T-helper 1 cell treated with Interleukin-12 subunit alpha and Interleukin-12 subunit beta and Interleukin-4 antibody, amounts not matched to agents 30 μg/mL and 1 μg/mL, for 36 hours (primary cell): ENCODE measurements around the gene PSMA3.
A peak's percentile ranks its signal among the peaks of the same experiment; 100 is the strongest.
"Not testable (repeated sequence)": the region's sequence is repeated elsewhere in the genome, so short reads cannot be mapped to it uniquely, and the experiment has no call there.

ENCODE experiments used
- H3K27ac Mint-ChIP-seq: one replicate; pipeline ENCODE4 v1.8.0; 2021; ENCODE audit warnings: mild to moderate bottlenecking, mixed read lengths
- H3K27me3 Mint-ChIP-seq: one replicate; pipeline ENCODE4 v1.8.0; 2021; ENCODE audit warnings: low read depth, mixed read lengths
- H3K36me3 Mint-ChIP-seq: one replicate; pipeline ENCODE4 v1.8.0; 2021; ENCODE audit warnings: low read depth, mixed read lengths
- H3K4me1 Mint-ChIP-seq: one replicate; pipeline ENCODE4 v1.8.0; 2021; ENCODE audit warnings: low read depth, mixed read lengths
- H3K4me3 Mint-ChIP-seq: one replicate; pipeline ENCODE4 v1.8.0; 2021; ENCODE audit warnings: mild to moderate bottlenecking, moderate library complexity, mixed read lengths
- H3K9me3 Mint-ChIP-seq: one replicate; pipeline ENCODE4 v1.8.0; 2021; ENCODE audit warnings: mixed read lengths

Gene PSMA3

GRCh38 chr14:58243790-58244555 lies 670 bp upstream of the PSMA3 start:
- H3K4me1 Mint-ChIP-seq: peaks cover 43% of the 10 kb centered on the region
- H3K27ac Mint-ChIP-seq: peak overlapping the region; percentile 98
- no peaks in the 10 kb centered on the region for H3K9me3 Mint-ChIP-seq
- peaks cover 18% of the 10 kb centered on the region for H3K36me3 Mint-ChIP-seq
- peaks cover 3% of the 10 kb centered on the region for H3K27me3 Mint-ChIP-seq
- H3K4me3 Mint-ChIP-seq: peak overlapping the region; percentile 99

DNA sequence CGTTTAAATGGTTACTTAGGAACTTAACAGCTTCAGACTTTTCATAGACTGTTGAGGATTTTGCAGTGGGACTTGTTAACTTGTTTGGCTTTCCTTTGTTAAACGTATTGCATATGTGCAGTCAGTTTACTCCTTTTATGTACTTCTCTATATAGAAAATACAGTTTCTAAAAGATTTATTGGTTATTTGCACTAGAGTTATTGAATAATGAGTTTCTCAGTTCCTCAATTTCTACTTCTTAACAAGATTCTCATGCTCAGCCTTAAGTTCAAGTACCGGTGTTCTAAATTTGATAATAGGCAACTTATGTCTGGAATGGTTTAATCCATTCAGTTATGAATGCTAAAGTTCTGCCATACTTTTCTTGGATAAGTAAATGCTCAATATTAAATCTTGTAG lies 919 bp downstream of the PSMA3 start:
- H3K36me3 Mint-ChIP-seq: peaks cover 23% of the 10 kb centered on the region
- H3K4me3 Mint-ChIP-seq: peak overlapping the region; percentile 99
- no peaks in the 10 kb centered on the region for H3K9me3 Mint-ChIP-seq
- H3K27ac Mint-ChIP-seq: peak overlapping the region; percentile 98
- no peaks in the 10 kb centered on the region for H3K27me3 Mint-ChIP-seq
- peaks cover 41% of the 10 kb centered on the region for H3K4me1 Mint-ChIP-seq

DNA sequence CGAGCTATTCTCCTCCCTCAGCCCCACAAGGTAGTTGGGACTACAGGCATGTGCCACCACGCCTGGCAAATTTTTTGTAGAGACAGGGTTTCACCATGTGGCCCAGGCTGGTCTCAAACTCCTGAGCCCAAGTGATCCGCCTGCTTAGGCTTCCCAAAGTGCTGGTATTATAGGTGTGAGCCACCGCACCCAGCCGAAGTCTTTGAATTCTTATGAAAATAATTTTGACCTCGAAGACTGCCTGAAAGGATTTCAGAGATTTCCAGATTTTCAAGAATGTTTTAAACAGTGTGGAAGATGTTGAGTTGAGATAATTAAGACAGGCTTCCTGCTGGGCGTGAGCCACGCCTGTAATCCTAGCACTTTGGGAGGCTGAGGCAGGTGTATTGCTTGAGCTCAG lies 5.0 kb downstream of the PSMA3 start:
- Mint-ChIP-seq H3K9me3 (no peaks in the 10 kb centered on the region), H3K4me1 (peaks cover 27% of the 10 kb centered on the region), H3K27me3 (no peaks in the 10 kb centered on the region), H3K36me3 (peaks cover 36% of the 10 kb centered on the region), H3K4me3 (no peak overlapping the region), H3K27ac (no peak overlapping the region)

GRCh38 chr14:58258156-58258555 lies 13.5 kb downstream of the PSMA3 start:
- Mint-ChIP-seq H3K27ac (no peak overlapping the region), H3K4me3 (no peak overlapping the region), H3K27me3 (no peaks in the 10 kb centered on the region), H3K9me3 (no peaks in the 10 kb centered on the region), H3K4me1 (peaks cover 5% of the 10 kb centered on the region), H3K36me3 (peaks cover 32% of the 10 kb centered on the region)

GRCh38 chr14:58262005-58262404 lies 17.4 kb downstream of the PSMA3 start:
- H3K4me3 Mint-ChIP-seq, H3K27me3 Mint-ChIP-seq, H3K9me3 Mint-ChIP-seq, H3K27ac Mint-ChIP-seq, H3K4me1 Mint-ChIP-seq: not testable (repeated sequence)
- peaks cover 40% of the 10 kb centered on the region for H3K36me3 Mint-ChIP-seq

DNA sequence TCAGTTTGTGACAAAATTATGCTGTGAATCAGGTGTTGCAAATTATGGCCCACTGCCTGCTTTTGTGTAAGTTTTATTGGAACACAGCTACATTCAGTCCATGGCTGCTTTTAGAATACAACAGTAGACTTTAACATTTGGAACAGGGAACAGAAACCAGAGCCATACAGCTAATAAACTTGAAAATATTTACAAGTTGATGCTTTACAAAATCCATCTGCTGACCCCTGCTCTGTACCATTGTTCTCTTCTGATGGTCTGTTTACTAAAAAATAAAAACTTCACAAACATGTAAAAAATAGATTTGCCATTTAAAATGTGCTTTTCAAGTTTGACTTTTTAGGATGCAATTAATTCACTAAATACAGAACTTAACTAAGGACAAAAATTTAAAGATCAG lies 20.8 kb downstream of the PSMA3 start:
- Mint-ChIP-seq H3K4me1 (peaks cover 7% of the 10 kb centered on the region), H3K27me3 (no peaks in the 10 kb centered on the region), H3K36me3 (peaks cover 44% of the 10 kb centered on the region), H3K4me3 (no peak overlapping the region), H3K9me3 (no peaks in the 10 kb centered on the region), H3K27ac (no peak overlapping the region)

DNA sequence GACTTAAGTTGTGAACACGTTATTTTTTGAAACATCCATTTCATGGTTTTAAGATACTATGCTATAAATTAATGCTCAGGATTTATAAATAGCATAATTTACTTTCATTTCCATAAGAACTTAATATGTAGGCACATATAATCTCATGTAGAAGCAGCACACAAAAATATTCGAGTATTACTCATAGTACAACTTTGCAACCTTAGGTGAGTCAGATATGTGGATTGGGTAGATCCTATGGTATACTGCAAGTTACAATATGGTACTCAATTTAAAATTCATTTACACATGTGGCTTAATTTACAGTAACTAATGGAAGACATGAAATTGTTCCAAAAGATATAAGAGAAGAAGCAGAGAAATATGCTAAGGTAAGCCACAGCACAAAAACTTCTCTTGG lies 26.0 kb downstream of the PSMA3 start:
- Mint-ChIP-seq H3K9me3 (no peaks in the 10 kb centered on the region), H3K27me3 (no peaks in the 10 kb centered on the region), H3K4me1 (peaks cover 18% of the 10 kb centered on the region), H3K4me3 (no peak overlapping the region), H3K27ac (no peak overlapping the region), H3K36me3 (peaks cover 54% of the 10 kb centered on the region)

- Mint-ChIP-seq H3K27ac (no peak overlapping the region), H3K4me3 (no peak overlapping the region), H3K4me1 (peaks cover 26% of the 10 kb centered on the region), H3K9me3 (no peaks in the 10 kb centered on the region), H3K27me3 (no peaks in the 10 kb centered on the region), H3K36me3 (peaks cover 44% of the 10 kb centered on the region)
Observed at GRCh38 chr14:58272588-58273372, 28.1 kb downstream of the PSMA3 start.

GRCh38 chr14:58274881-58275280 lies 30.2 kb downstream of the PSMA3 start:
- H3K27me3 Mint-ChIP-seq: no peaks in the 10 kb centered on the region
- peaks cover 38% of the 10 kb centered on the region for H3K36me3 Mint-ChIP-seq
- peaks cover 31% of the 10 kb centered on the region for H3K4me1 Mint-ChIP-seq
- peak overlapping the region; percentile 72 for H3K27ac Mint-ChIP-seq
- H3K4me3 Mint-ChIP-seq: peak overlapping the region; percentile 29
- no peaks in the 10 kb centered on the region for H3K9me3 Mint-ChIP-seq

GRCh38 chr14:58275527-58276190 lies 31.0 kb downstream of the PSMA3 start:
- Mint-ChIP-seq H3K27ac (peak overlapping the region; percentile 72), H3K4me3 (peak overlapping the region; percentile 29), H3K4me1 (peaks cover 31% of the 10 kb centered on the region), H3K27me3 (no peaks in the 10 kb centered on the region), H3K36me3 (peaks cover 33% of the 10 kb centered on the region), H3K9me3 (no peaks in the 10 kb centered on the region)

- Mint-ChIP-seq H3K27ac (peak overlapping the region; percentile 45), H3K4me1 (peaks cover 36% of the 10 kb centered on the region), H3K36me3 (peaks cover 34% of the 10 kb centered on the region), H3K4me3 (no peak overlapping the region), H3K27me3 (no peaks in the 10 kb centered on the region), H3K9me3 (no peaks in the 10 kb centered on the region)
Observed at GRCh38 chr14:58276208-58276607, 31.6 kb downstream of the PSMA3 start.

- H3K36me3 Mint-ChIP-seq: peaks cover 31% of the 10 kb centered on the region
- no peak overlapping the region for H3K27ac Mint-ChIP-seq
Observed at GRCh38 chr14:58278177-58278576, 33.5 kb downstream of the PSMA3 start.

GRCh38 chr14:58280954-58281787 lies 36.5 kb downstream of the PSMA3 start:
- peak overlapping the region; percentile 94 for H3K27ac Mint-ChIP-seq

More at GRCh38 chr14:58278177-58278576, 33.5 kb downstream of the PSMA3 start:
- no peaks in the 10 kb centered on the region for H3K9me3 Mint-ChIP-seq
- H3K4me1 Mint-ChIP-seq: peaks cover 52% of the 10 kb centered on the region
- no peak overlapping the region for H3K4me3 Mint-ChIP-seq
- no peaks in the 10 kb centered on the region for H3K27me3 Mint-ChIP-seq

DNA sequence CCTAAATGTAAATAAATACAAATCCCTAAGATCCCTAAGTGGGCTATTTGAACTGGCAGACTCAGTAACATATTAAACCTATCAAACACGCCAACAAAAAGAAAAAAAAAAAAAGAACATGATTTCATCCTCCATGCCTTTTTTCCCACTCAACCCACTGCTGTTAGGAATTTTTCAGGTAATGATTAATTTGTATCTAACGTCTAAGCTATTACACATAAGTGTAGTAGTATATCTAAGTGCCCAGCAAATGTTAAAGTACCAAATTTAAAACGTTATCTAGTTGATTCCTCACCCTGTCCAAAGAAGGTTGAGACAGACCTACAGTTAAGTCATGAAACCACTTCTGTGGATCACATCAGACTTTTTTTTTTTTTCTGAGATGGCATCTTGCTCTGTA lies 37.3 kb downstream of the PSMA3 start:
- peaks cover 39% of the 10 kb centered on the region for H3K36me3 Mint-ChIP-seq
- H3K4me1 Mint-ChIP-seq: peaks cover 39% of the 10 kb centered on the region
- H3K27ac Mint-ChIP-seq: peak overlapping the region; percentile 94
- no peaks in the 10 kb centered on the region for H3K27me3 Mint-ChIP-seq
- H3K4me3 Mint-ChIP-seq: peak overlapping the region; percentile 55
- H3K9me3 Mint-ChIP-seq: no peaks in the 10 kb centered on the region

More at GRCh38 chr14:58280954-58281787, 36.5 kb downstream of the PSMA3 start:
- Mint-ChIP-seq H3K27me3 (no peaks in the 10 kb centered on the region), H3K9me3 (no peaks in the 10 kb centered on the region), H3K36me3 (peaks cover 36% of the 10 kb centered on the region), H3K4me1 (peaks cover 45% of the 10 kb centered on the region), H3K4me3 (peak overlapping the region; percentile 55)
